ENCODE data around the gene ST6GALNAC1. TPM values are rescaled to one million over a fixed set of nuclear protein-coding genes. Genes with fewer than 3 reads are reported as not detected.

ST6GALNAC1 gene
- not detected for total RNA-seq

DNA sequence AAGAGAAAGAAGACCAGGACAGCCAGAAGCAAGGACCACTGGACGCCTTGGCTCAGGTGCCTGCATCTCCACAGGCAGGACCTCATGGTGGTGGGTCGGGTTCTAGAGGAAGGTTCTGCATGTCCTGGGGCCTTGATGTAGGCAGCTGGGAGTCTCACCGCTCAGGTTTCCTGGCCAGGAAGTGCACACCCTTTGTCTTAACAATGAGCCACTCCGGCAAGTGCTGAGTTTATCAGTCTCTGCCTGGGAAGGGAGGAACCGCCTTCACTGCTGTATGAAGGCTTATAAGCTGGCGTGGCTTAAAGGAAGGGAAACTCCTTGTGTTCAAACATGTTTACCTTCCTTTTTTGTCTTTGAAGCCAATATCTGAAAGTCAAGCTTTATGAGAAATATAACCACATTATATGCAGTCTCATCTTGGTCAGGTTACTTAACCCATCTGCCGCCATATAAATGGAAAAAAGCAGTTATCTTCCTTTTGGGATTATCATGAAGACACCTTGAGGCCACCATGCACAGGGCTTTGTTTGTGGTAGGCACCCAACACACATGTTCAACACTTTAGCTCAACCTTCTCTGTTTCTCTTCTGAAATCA is at the start of gene ST6GALNAC1:
Gene ST6GALNAC1, minus strand, starts transcription at position 205 of the 596 bp plus-strand sequence. Its CDS starts 119 bp downstream, at position 86.
- DNase-seq, result no peak

DNA sequence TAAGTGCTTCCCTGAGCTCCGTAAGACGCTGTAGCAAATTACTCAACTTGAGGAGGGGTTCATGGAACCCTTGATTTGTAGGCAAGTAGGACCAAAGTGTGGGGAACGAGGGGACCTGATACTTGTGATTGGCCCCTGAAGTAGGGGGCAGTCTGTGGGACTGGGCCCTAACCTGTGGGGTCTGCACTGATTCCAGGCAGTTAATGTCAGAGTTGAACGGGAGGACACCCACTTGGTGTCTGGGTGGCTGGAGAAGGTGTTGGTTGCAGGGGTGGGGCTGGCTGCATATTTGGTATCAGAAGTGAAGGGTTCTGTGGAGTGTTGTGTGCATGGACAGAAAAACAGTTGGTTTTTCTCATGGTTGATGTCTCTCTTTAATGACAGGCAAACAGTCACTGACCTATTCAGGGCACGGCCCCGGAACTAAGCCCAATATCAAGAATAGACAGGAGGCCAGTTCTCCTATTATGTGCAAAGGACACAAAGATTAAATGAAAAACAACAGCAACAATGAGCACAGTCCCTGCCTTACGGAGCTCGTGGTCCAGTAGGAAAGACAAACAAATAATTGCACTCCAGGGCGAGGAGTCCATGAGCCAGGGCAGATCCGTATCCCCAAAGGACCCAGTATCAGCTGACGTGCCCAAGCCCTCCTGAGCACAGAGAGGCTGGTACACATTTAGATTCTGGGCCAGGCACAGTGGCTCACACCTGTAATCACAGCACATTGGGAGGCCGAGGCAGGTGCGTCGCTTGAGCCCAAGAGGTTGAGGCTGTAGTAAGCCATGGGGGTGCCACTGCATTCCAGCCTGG is 48.0 kb upstream of the ST6GALNAC1 start:
- DNase-seq, result no peak

DNA sequence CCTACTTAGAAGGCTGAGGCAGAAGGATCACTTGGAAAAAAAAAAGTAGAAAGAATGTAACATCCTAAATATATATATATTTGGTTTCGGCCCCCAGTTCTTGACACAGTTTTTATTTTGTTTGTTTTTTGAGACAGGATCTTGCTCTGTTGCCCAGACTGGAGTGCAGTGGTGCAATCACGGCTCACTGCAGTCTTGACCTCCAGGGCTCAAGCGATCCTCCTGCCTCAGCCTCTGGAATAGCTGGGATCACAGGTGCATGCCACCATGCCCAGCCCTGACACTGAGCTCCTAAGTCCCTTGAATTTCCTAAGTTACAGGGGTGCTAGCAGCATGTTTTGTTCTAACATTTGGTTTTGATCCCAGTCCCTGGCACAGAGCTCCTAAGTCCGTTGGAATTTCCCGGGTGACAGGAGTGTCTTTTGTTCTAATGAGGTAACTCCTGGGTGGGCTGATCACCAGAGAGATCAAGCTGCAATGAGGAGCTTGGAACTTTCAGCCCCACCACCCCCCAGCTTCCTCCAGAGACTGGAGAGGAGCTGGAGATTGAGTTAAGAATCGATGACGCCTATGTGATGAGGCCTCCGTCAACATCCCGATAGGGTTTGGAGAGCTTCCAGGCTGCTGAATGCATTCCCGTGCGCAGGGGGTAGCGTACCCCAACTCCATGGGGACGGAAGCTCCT is 47.2 kb upstream of the ST6GALNAC1 start:
- no peak for DNase-seq

- no peak for DNase-seq
Measured at GRCh38 chr17:76689859-76690258, 46.3 kb upstream of the ST6GALNAC1 start.

GRCh38 chr17:76688165-76688622 is 44.6 kb upstream of the ST6GALNAC1 start:
- no peak for DNase-seq

DNA sequence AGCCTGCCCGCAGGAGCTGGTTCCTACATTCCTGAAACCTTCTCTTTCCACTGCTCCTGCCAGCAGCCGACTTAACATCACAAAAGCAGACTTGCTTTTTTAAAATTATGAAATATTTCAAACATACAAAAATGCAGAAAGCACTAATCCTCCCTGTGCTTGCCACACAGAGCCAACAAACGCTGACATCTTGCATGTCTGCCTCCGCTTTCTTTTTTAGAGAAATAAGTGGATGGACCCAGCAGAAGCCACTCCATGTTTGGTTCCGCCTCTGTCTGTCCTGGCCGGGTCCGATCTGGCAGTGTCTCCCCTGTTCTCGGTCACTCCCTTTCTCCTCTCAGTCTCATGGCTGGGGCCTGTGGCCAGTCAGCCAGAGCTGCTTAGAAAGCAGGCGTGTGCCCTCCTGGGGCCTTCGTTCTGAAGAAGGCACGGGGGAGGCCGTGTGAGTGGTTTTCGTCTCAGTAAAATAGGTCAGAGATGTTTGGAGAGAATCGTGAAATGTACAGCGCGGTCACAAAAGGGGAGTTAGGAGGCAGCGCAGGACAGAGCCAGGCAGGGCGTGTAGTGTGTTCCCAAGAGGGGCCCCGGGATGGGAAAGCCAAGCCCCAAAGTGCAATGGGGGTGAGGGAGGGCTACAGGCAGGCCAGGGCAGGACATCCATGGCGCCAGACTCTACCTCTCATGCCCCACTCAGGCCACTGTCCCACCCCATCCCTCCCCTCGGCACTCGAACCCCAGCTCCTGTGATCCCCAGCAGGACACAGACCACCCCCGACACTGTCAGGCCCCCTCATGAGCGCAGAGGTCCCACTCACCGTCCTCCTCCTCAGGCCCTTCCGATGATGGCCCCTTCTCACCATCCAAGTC is 44.0 kb upstream of the ST6GALNAC1 start:
- peak; percentile 40 for DNase-seq

GRCh38 chr17:76686538-76687297 is 43.2 kb upstream of the ST6GALNAC1 start:
- no peak for DNase-seq

- no peak for DNase-seq
Measured at GRCh38 chr17:76685846-76686245, 42.3 kb upstream of the ST6GALNAC1 start.

- no peak for DNase-seq
Measured at GRCh38 chr17:76685366-76685765, 41.8 kb upstream of the ST6GALNAC1 start.

DNA sequence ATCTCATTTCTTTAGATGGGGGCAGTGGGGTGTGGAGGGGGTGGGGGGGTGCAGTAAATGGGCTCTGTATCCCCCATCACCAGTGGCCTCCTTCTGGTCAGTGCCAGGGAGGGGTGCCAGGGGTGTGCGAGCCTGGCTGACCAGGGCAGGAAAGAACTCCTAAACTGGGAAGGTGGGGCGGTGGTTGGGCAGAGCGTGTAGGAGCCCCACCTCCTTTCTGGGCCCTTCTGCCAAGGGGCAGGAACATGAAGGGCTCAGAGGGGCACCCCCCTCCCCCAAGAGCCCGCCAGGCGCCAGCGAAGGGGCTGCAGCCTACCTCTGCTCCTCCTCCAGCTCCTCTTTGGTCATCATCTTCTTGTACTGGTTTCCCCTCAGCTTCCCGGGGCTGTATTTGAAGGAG is 41.2 kb upstream of the ST6GALNAC1 start:
- DNase-seq, result no peak

DNA sequence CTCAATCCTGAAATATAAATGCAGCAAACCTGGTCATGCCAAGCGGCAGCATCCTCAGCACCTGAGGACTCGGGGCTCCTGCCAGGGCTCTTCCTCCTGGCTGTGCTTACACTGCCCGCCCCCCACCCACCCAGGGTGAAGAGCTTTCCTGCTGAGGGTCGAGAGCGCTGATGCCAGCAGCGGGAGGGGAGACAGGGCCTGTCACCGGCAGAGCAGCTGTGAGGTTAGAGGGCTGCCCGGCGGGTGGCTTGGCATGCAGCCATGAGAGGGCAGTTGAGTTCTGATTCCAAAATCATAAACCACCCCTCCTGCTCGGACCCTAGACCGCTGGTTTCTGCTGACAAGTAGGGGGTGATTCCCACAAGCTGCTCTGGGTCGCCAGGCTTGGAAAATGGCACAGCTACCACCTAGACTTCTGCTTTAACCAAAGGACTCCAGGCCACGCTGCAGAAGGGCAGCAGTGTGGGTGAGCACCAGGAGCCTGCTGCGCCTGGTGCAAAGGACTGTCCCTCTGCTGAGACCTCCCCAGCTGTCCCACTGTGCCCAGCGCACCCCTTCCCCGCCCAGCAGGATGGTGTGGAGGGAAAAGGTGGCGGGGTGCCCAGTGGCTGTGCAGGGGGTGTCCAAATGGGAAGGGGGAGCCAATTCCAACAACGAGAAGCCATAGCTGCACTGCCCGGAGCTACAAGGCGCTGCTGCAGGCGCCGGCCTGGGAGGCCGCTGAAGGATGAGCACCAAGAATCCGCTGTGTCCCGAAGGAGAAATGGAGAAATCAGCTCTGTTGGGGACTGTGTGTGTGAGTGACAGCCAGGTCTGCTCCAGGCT is 40.6 kb upstream of the ST6GALNAC1 start:
- DNase-seq, result no peak

DNA sequence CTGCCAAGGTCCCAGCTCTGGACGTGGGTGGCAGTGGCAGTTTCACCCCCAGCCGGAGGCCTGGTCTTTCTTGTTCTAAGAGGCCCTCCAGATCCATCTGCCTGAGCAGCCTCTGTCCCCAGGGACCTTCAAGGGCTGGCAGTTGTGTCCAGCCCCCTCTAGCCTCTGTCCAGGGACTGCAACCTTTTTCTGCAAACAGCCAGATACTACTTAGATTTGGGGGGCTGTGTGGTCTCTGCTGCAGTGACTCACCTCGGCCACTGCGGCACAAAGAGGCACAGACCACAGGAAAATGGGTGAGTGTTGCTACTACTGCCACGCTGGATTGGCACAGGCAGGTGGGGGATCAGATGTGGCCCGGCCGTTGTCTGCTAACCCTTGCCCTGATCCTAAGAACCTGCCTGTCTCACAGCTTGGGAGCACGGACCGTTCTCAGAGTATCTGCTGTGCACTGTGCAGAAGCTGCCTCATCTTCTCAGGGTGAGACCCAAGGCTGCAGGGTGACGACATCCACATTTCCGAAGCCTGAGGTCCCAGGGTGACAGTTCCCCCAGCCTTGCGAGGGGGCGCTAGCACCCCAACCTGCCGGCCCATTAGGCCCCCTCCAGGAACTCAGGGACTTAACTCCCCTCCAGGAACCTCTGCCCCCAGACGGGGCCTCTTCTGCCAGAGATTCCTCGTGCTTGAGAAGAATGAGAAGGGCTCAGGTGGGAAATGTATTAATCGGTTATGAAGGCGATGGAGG is 39.6 kb upstream of the ST6GALNAC1 start:
- no peak for DNase-seq

GRCh38 chr17:76682296-76682695 is 38.7 kb upstream of the ST6GALNAC1 start:
- DNase-seq, result no peak

GRCh38 chr17:76681222-76682137 is 37.9 kb upstream of the ST6GALNAC1 start:
- DNase-seq, result peak; percentile 20

- DNase-seq, result no peak
Measured at GRCh38 chr17:76679239-76679638, 35.7 kb upstream of the ST6GALNAC1 start.

DNA sequence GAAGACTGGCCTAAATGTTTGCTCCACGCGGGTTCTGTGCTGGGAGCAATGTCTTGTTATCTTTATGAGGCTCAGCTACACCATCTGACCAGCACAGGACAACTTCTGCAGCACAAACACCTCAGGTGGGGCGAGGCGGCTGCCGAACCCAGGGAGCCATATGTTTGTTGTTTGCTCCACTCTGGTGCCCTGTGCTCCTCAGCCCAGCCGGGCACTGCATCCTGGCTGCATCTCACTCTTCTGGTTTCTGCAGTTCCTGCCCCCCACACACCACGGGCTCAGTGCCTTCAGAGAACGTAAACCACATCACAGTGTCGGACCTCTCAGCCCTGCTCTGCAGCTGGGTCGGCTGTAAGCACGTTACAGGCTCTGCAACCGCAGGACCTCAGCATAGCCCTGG is 34.8 kb upstream of the ST6GALNAC1 start:
- DNase-seq, result no peak

- no peak for DNase-seq
Measured at GRCh38 chr17:76677406-76677805, 33.8 kb upstream of the ST6GALNAC1 start.

DNA sequence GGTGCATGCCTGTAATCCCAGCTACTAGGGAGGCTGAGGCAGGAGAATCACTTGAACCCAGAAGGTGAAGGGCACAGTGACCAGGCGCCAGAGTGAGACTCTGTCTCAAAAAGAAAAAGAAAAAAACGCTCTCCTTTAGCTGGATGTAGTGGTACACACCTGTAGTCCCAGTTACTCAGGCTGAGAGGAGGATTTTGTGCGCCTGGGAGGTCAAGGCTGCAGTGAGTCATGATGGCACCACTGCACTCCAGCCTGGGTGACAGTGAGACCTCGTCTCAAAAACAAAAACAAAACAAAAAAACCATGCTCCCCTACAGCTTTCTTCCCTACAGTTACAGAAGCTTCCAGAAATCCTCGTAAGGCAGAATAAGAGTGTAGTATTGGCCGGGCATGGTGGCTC is 33.1 kb upstream of the ST6GALNAC1 start:
- no peak for DNase-seq

DNA sequence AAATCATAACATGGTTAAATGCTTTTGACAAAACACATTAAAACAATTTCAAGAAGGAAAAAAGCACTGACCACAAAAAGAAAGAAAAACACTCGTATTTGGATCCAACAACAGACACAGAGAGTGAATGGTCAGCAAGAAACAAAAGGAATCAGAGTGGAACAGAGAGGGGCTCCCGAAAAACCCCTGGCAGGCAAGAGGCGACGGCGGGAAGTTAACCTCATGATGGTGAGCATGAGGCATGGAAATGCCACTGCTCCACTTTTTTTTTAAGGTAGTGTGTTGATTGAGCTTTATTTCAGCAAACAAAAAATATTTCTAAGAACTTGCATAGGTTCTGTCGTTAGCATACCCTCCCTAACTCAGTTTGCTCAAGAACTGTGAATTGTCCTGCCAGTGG is 32.1 kb upstream of the ST6GALNAC1 start:
- no peak for DNase-seq

Data from skin of body (tissue), 2 donors.